ENCODE results near the gene TREML1. TPM values are rescaled to one million over a fixed set of nuclear protein-coding genes. Genes with fewer than 3 reads are reported as not detected.
"Not testable (repeated sequence)": the region's sequence is repeated elsewhere in the genome, so short reads cannot be mapped to it uniquely, and the experiment has no call there.

Gene TREML1
- total and polyA plus RNA-seq, 2 of the 4 experiments (the other 2 are of a cell fraction) = not detected

DNA sequence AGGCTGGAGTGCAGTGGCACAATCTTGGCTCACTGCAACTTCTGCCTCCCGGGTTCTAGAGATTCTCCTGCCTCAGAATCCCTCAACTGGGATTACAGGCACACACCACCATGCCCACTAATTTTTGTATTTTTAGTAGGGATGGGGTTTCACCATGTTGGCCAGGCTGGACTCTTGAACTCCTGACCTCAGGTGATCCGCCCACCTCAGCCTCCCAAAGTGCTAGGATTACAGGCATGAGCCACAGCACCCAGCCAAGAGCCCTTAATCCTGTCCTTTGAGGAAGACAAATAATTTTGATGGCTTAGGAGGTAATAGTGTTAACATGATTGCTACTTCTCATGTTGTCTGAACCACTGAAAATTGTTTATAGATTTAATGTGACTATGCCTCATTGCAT lies 39.1 kb downstream of the TREML1 start:
- H3K9ac ChIP-seq (ENCODE audit: low read depth, low read length); H3K9me3 ChIP-seq (ENCODE audit: control insufficient read depth, insufficient read depth, low read length); H3K79me1 ChIP-seq (ENCODE audit: low read depth in 1 of 2, low read length in 2 of 2); H4K5ac ChIP-seq (ENCODE audit: low read depth, low read length); H3K4me3 ChIP-seq (ENCODE audit: insufficient read depth, low read depth, low read length); CTCF ChIA-PET; in situ Hi-C loops (cut with MboI; ENCODE audit: low sequenced_read_pairs); H2BK120ac ChIP-seq (ENCODE audit: low read depth, low read length); H3K9me1 ChIP-seq (ENCODE audit: insufficient read depth, low read length); H3K56ac ChIP-seq (ENCODE audit: extremely low read depth, insufficient read depth, low read length); H3K27me3 ChIP-seq (ENCODE audit: control insufficient read depth, insufficient read depth, low read length); H3K36me3 ChIP-seq (ENCODE audit: control insufficient read depth, insufficient read depth, low read length); H3K14ac ChIP-seq (replicated peaks; ENCODE audit: low read depth, low read length); POLR2A ChIA-PET (ENCODE audit: unreplicated experiment); H2AK9ac ChIP-seq (replicated peaks; ENCODE audit: low read depth, low read length, poor library complexity); H3K23ac ChIP-seq (ENCODE audit: low read depth, low read length); H2AK5ac ChIP-seq (ENCODE audit: low read depth, low read length); H3K4me2 ChIP-seq (ENCODE audit: low read depth, low read length); H3K4ac ChIP-seq (ENCODE audit: low read depth, low read length); H2AFZ ChIP-seq (replicated peaks; ENCODE audit: low read length, poor library complexity); H4K91ac ChIP-seq (ENCODE audit: insufficient read depth, low read depth, low read length); H2BK5ac ChIP-seq (ENCODE audit: low read depth, low read length, poor library complexity, severe bottlenecking); H3K27ac ChIP-seq (ENCODE audit: insufficient read depth, low read length); H2BK15ac ChIP-seq (ENCODE audit: low read depth, low read length); ATAC-seq (ENCODE audit: low read depth); BruUV-seq (replicated peaks); intact Hi-C loops (cut with micrococcal nuclease); H3K18ac ChIP-seq (ENCODE audit: low read depth, low read length); dilution Hi-C loops (cut with HindIII; ENCODE audit: low sequenced_read_pairs, unreplicated experiment); H4K8ac ChIP-seq (ENCODE audit: low read depth in 2 of 2, low read length in 2 of 2); H4K20me1 ChIP-seq (ENCODE audit: insufficient read depth, low read length); DNase-seq; H2BK20ac ChIP-seq (ENCODE audit: low read depth, low read length); H3K4me1 ChIP-seq (ENCODE audit: control insufficient read depth, insufficient read depth, low read length): not testable (repeated sequence)
- no CpG with 5 or more reads among the region's 2 CpGs for WGBS, 2 experiments (ENCODE audit: extremely low coverage in 2 of 2, insufficient read length in 1 of 2)

All from IMR-90 (cell line).